SKM-1 treated with dmso at 0.1 percent for 144 hours (cell line): Measurements from ENCODE around the gene MRC2.
A peak's percentile ranks its signal among the peaks of the same experiment; 100 is the strongest.
"Not testable (repeated sequence)": the region's sequence is repeated elsewhere in the genome, so short reads cannot be mapped to it uniquely, and the experiment has no call there.

Experiments
- DNase-seq: peaks from one replicate; lab custom pipeline; 2025; ENCODE audit not compliant: unreplicated experiment; lab: John Stamatoyannopoulos, UW

The MRC2 gene

GRCh38 chr17:62627219-62627903 lies at the start of gene MRC2:
Gene MRC2 (plus strand): TSS chr17:62627670. CDS start chr17:62627803, 133 bp downstream.
- peak; percentile 78 for DNase-seq

DNA sequence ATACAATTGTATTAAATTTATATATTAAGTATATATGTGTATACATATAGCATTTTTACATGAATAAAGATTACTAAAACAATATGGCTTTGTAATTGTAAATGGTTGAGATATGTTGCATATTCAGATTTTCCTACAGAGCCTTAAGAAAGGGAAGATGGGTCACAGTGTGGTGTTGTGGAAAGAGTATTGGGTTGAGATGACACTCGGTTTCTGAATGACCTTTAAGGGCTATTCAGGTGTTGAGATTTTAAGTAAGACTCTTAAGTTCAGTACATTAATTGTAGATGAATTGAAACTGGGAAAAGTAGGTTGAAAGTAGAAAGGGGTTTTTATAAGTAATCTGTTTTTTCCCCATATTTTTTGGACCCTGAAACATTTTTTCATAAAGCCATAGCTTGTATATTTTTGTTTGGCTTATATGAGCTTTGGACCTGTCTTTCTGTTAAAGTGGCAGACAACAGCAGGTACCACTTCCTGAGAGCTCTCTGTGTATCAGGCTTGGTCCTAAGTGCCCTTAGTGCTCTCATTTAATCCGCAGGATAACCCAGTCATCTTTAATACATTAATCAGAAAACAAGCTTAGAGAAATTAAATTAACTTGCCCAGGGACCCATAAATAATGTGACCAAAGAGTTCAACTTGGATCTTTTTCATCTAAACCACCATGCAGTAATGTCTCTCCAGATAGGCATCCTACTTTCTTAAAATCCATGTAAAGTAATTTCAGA lies 48.5 kb upstream of the MRC2 start:
- no peak for DNase-seq

DNA sequence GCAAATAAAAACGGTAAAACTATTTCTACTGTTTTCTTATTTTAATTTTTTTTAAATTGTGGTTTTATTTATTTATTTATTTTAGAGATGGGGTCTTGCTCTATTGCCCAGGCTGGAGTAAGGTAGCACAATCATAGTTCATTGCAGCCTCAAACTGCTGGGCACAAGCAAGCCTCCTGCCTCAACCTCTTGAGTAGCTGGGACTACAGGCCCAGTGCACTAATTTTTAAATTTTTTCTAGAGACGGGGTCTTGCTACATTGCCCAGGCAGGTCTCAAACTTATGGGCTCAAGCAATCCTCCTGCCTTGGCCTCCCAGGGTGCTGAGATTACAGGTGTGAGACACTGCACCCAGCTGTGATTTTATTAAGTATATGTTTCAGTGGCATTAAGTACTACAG lies 46.5 kb upstream of the MRC2 start:
- DNase-seq = no peak

DNA sequence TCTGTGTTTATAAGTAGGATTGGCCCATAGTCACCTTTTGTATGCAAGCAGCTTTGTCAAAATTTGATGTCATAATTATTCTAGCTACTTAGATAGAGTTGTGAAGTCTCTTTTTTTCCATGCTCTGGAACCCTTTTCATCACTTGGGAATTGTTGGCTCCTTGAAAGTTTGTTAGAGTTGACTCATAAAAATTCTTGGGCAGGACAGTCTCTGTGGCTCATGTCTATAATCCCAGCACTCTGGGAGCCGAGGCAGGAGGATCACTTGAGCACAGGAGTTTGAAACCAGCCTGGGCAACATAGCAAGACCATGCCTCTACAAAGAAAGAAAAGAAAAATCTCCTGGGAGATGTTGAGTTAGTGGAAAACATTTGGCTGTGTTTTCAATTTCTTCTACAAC lies 45.7 kb upstream of the MRC2 start:
- DNase-seq = no peak

GRCh38 chr17:62587554-62587953 lies 39.9 kb upstream of the MRC2 start:
- no peak for DNase-seq

GRCh38 chr17:62588109-62588508 lies 39.4 kb upstream of the MRC2 start:
- DNase-seq = no peak

DNA sequence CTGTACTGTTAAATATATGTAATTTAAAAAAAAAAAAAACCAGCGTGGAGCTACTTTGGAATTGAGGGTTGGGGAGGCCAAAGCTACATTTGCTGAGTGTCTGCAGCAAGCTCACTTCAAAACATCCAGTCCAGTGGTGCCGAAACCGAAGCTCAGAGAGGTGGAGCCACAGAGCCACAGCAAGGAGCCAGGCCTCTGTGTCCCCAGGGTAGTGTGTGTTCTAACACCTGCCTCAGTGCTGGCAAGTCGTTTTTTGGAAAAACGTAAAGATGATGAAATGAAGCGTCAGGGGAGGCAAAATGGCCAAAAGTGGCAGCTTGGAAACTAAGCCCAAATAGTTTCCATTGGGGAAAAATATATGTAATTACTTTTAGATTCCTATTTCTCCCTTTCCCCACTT lies 36.1 kb upstream of the MRC2 start:
- DNase-seq = no peak

GRCh38 chr17:62591822-62592221 lies 35.6 kb upstream of the MRC2 start:
- DNase-seq = not testable (repeated sequence)

DNA sequence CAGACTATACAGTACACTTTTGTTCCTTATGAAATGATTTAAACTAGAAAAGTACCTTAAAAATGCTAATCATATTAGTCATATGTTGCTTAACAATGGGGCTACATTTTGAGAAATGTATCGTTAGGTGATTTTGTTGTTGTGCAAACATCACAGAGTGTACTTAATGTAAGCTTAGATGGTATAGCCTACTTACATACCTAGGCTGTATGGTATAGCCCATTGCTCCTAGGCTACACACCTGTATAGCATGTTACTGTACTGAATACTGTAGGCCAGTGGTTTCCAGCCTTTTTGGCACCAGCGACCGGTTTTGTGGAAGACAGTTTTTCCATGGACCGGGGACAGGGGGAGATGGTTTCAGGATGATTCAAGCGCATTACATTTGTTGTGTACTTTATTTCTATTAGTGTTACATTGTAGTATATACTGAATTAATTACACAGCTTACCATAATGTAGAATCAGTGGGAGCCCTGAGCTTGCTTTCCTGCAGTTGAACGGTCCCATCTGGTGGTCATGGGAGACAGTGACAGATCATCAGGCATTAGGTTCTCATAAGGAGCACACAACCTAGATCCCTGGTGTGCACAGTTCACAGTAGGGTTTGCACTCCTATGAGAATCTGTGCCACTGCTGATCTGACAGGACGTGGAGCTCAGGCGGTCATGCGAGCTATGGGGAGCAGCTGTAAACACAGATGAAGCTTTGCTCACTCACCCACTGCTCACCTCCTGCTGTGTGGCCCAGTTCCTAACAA lies 35.0 kb upstream of the MRC2 start:
- no peak for DNase-seq

- no peak for DNase-seq
Measured at GRCh38 chr17:62595484-62595883, 32.0 kb upstream of the MRC2 start.

DNA sequence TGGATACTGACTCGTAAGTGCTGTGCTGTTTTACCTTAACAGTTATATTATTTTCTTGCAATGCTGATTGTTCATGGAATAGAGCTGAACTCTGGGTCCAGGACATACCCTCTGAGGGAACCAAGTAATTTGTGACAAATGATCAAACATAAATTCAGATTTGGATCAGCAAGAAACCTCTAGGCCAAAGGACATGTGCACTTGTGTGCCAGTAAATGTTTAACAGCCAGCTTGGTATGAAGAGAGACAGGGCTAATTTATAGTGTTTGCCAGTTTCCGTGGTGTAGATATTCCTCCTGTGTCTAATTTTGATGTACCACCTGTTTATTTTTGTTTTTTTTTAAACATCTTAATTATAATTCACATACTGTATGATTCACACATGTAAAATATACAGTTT lies 30.8 kb upstream of the MRC2 start:
- no peak for DNase-seq

GRCh38 chr17:62597150-62597549 lies 30.3 kb upstream of the MRC2 start:
- no peak for DNase-seq

DNA sequence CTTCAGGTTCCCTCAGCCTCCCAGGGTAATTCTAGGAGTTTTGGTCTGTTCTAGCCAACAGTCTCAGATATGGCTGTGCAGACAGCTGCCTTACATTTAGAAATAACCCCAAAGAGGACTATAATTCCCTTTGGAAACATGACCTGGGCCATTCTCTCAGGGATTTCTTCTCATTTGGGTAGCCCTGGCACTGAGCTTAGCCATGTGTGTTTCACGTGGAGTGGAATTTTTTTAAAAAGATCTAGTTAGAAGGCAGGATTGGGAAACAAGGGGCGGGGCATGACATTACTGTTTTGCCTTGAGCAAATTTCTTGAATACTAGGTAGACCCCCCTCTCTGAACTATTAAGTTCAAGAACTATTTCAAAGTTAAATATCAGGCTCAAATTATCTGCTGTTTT lies 29.6 kb upstream of the MRC2 start:
- no peak for DNase-seq

GRCh38 chr17:62599964-62600657 lies 27.4 kb upstream of the MRC2 start:
- DNase-seq = no peak

- no peak for DNase-seq
Measured at GRCh38 chr17:62600805-62601204, 26.7 kb upstream of the MRC2 start.

DNA sequence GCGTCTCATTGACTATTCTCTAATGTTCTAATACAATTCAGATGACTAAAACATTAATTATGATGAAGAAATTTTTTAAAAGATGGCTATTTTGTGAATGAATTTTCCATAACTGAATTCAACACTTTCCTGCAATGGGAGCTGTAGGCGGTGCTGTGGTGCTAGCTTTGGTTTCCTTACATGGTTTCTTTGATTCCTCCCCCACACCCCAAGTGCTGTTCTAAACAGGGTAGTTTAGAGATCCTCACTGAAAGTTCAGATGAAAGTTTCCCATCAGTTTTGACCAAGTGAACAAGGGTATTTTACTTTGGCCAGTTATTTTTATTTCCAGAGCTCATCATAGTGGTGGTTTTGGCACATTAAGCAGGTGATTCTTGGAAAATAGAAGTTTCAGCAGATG lies 26.0 kb upstream of the MRC2 start:
- DNase-seq = no peak

DNA sequence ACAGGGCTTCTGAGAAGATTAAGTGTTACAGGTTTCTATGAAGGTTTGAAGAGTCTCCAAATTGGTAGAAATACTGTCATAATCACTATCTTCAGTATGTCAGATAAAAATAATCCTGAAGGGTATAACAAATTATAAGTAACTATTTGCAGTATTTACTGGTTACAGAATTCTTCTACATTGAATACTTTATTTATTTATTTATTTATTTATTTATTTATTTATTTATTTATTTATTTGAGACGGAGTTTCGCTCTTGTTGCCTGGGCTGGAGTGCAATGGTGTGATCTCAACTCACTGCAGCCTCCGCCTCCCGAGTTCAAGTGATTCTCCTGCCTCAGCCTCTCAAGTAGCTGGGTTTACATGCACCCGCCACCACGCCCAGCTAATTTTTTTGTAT lies 23.7 kb upstream of the MRC2 start:
- not testable (repeated sequence) for DNase-seq

DNA sequence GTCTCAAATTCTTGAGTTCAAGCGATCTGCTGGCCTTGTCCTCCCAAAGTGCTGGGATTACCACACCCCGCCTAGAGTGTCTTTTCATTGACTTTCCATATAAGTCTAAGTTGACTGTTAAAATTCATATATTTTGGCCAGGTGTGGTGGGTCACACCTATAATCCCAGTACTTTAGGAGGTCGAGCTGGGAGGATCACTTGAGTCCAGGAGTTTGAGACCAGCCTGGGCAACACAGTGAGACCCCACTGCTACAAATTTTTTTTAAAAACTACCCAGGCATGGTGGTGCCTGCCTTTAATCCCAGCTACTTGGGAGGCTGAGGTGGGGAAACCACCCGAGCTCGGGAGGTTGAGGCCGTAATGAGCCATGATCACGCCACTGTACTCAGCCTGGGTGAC lies 21.9 kb upstream of the MRC2 start:
- no peak for DNase-seq

DNA sequence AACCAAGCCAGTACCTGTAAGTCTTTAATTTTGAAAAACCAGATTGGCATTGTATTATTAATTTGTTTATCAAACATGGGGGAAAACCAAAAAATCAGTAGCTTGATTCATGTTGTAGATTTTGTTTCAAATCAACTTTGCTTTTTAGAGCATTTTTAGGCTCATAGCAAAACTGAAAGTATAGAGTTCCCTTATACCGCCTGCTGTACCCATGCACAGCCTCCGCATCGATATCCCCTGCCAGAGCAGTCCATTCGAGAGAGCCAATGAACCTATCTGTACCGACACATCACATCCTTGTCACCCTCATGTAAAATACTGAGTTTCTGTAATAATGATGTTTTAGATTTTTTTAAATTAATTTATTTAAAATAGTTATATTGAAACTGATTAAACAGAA lies 16.2 kb upstream of the MRC2 start:
- no peak for DNase-seq

- no peak for DNase-seq
Measured at GRCh38 chr17:62611728-62612127, 15.7 kb upstream of the MRC2 start.

- not testable (repeated sequence) for DNase-seq
Measured at GRCh38 chr17:62612289-62612688, 15.2 kb upstream of the MRC2 start.
